GM23248 (cell line): ENCODE results near the gene MAP3K5.

ENCODE experiments used
- EZH2 ChIP-seq: fragments of 200-600 bp; sonication (generic); IDR thresholded peaks from 2 replicates; pipeline ENCODE4 v1.6.1; 2018; ENCODE audit warnings: antibody characterized with exemption, mild to moderate bottlenecking; ENCODE audit not compliant: insufficient read depth, poor library complexity, severe bottlenecking
- EZH2phosphoT487 ChIP-seq: fragments of 200-600 bp; sonication (generic); IDR thresholded peaks from 2 replicates; pipeline ENCODE4 v1.6.1; 2018; ENCODE audit warnings: antibody characterized with exemption, moderate library complexity, mild to moderate bottlenecking, low read depth; ENCODE audit not compliant: insufficient read depth

- TF ChIP-seq EZH2 (no peak), EZH2phosphoT487 (no peak)
These were observed 179.4 kb downstream of the MAP3K5 start for GRCh38 chr6:136612666-136613389.
